GM21360 (cell line): Measurements from ENCODE around the gene TBCD.

Experiments used
- ATAC-seq: cut with Tn5 transposase; IDR thresholded peaks from one replicate; pipeline ENCODE4 v1.9.1; 2021; ENCODE audit warnings: mild to moderate bottlenecking, moderate library complexity; ENCODE audit not compliant: unreplicated experiment

Gene TBCD

GRCh38 chr17:82751571-82752370 is at the start of gene TBCD:
TSS of gene TBCD (plus strand) at chr17:82752065. CDS start at chr17:82752194, 129 bp downstream.
- peak; percentile 69 for ATAC-seq

- ATAC-seq = no peak
Measured at GRCh38 chr17:82702231-82702927, 49.5 kb upstream of the TBCD start.

GRCh38 chr17:82703036-82703745 is 48.7 kb upstream of the TBCD start:
- ATAC-seq = no peak

GRCh38 chr17:82703935-82704865 is 47.7 kb upstream of the TBCD start:
- no peak for ATAC-seq

- ATAC-seq = no peak
Measured at GRCh38 chr17:82704886-82705285, 47.0 kb upstream of the TBCD start.

GRCh38 chr17:82705756-82706155 is 46.1 kb upstream of the TBCD start:
- ATAC-seq = no peak

- ATAC-seq = no peak
Measured at GRCh38 chr17:82709024-82709675, 42.7 kb upstream of the TBCD start.

- ATAC-seq = no peak
Measured at GRCh38 chr17:82709676-82710498, 42.0 kb upstream of the TBCD start.

GRCh38 chr17:82710499-82711232 is 41.2 kb upstream of the TBCD start:
- ATAC-seq = no peak

- no peak for ATAC-seq
Measured at GRCh38 chr17:82713071-82713723, 38.7 kb upstream of the TBCD start.

- peak; percentile 60 for ATAC-seq
Measured at GRCh38 chr17:82716203-82717010, 35.5 kb upstream of the TBCD start, which contains the start of gene FN3KRP. TSS of gene FN3KRP (plus strand) at chr17:82716706. CDS start at chr17:82716756, 50 bp downstream.

- ATAC-seq = no peak
Measured at GRCh38 chr17:82718986-82719685, 32.7 kb upstream of the TBCD start.

GRCh38 chr17:82720204-82720603 is 31.7 kb upstream of the TBCD start:
- no peak for ATAC-seq

- ATAC-seq = no peak
Measured at GRCh38 chr17:82722341-82723013, 29.4 kb upstream of the TBCD start.

- ATAC-seq = no peak
Measured at GRCh38 chr17:82723169-82723807, 28.6 kb upstream of the TBCD start.
